Measurements from ENCODE around the gene CDKL1.
"Not testable (repeated sequence)": the region's sequence is repeated elsewhere in the genome, so short reads cannot be mapped to it uniquely, and the experiment has no call there.

Gene CDKL1

DNA sequence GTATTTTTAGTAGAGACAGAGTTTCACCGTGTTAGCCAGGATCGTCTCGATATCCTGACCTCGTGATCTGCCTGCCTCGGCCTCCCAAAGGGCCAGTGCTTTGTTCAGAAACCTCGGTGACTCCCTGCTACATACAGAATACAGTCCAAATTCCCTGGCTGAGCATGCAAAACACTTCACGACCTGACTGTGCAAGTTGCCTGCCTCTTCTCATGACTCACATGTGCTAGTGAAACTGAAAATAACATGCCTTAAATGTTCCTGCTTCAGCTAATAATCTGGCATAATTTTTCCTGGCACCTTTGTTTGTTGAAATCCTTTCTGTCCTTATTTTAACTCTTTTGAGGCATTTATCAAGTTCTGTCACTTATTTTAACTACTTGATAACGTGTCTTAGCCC is 76.4 kb downstream of the CDKL1 start:
- no peak for FAIRE-seq

- no peak for FAIRE-seq
Measured at GRCh38 chr14:50319721-50320120, 77.0 kb downstream of the CDKL1 start.

DNA sequence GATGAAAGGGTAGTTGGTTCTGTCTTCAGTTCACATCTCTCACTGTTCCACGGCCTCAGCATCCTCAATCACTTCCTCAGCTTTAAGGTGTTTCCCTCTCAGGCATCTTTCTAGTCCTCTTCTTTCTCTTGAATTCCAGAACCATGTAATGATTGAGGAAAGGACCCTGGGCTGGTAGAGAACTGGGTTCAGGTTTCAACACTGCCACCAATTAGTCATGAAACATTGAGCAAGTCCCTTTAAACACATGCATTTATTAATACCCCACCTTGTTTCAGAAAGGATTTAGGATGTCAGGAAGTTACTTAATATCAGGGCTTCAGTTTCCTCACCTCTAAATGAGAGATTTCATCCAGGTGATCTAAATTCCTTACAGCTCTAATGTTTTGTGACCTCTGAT is 77.4 kb downstream of the CDKL1 start:
- FAIRE-seq = no peak

DNA sequence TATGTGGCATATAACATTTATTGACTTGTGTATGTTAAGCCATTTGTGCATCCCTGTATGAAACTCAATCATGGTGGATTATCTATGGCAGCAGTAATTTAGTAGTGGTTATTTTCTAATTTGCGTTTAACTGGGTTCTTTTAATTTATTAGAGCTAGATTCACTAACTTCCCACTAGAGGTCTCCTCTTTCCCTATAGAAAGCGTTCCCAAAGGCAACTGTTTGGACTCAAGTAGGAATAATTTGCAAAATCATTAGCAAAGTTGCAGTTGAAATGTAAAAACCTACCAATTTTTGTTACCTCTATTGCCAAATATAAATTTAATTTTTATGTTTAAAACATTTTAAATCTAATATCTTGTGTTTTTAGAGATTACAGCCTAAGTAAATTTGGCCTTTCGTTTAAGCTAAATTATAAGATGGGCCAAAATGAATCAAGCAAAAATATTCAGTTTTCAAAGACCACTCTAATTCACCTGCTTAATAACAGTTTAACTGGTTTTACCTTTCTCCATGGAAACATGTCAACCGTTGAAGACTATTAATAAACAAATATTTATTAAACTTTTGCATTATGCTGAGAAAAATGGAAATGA is 78.6 kb downstream of the CDKL1 start:
- FAIRE-seq = peak; percentile 81

DNA sequence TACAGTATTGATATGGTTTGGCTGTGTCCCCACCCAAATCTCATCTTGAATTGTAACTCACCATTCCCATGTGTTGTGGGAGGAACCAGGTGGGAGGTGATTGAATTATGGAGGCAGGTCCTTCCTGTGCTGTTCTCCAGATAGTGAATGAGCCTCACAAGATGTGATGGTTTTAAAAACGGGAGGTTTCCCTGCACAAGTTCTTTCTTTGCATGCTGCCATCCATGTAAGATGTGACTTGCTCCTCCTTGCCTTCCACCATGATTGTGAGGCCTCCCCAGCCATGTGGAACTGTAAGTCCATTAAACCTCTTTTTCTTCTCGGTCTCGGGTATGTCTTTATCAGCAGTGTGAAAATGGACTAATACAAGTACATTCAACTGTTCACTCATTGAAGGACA is 82.6 kb downstream of the CDKL1 start:
- FAIRE-seq = not testable (repeated sequence)

GRCh38 chr14:50312734-50313054 is 84.0 kb downstream of the CDKL1 start:
- no peak for FAIRE-seq

DNA sequence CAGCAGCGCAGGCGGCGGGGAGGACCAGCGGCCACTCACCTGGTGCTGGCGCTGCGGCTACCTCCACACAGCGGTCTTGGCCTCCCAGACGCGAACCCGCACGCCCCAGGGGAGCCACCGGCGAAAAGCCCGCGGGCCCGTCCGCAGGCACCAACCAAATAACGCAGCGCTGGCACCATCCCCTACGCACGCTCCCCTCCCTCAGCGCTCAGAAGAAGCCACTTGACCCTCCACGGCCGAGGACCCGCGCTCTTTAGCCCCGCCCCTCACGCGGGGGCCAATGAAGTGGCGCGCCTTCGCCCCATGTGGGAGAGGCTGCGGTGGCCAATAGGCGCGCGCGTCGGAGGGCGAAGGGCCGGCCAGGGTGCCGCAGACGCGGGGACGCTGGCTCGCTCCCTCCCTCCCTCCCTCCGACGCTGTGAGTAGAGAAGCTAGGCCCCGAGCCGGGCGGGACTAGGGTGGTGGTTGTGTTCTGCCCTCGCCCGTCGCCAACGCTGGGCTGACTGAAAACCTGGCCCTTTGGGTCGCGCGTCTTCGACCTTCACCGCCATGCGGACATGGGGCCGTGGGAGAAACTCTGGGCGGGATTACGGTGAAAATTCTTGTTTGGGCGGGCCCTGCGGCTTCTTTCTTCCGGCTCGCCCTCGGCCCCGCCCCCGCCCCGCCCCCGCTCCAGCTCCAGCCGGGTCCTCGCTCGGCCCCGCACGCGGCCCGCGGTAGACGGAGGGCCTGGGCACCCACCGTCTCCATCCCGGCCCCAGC is 84.5 kb downstream of the CDKL1 start, which contains the start of the genes DMAC2L and L2HGDH:
TSS of gene DMAC2L (plus strand) at position 353 of the 762 bp plus-strand sequence. CDS start 9,164 bp downstream, outside the sequence.
TSS of gene L2HGDH (minus strand) at position 258 of the 762 bp plus-strand sequence. CDS start at position 179, 79 bp downstream.
- no peak for FAIRE-seq

GRCh38 chr14:50311337-50311971 is 85.2 kb downstream of the CDKL1 start:
- FAIRE-seq = no peak

DNA sequence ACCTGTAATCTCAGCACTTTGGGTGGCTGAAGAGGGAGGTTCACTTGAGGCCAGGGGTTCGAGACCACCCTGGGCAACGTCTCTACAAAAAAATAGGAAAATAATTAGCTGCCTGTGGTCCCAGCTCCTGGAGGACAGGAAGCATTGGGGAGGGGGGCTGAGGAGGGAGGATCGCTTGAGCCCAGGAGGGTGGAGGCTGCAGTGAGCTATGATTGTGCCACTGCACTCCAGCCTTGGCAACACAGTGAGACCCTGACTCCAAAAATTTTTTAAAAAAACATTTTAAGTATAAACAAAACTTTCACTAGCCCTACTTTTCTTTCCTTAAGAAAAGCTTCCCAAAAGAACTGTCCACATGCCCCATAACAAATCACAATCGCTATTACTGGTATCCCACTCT is 86.2 kb downstream of the CDKL1 start:
- FAIRE-seq = no peak

- no peak for FAIRE-seq
Measured at GRCh38 chr14:50308363-50308915, 88.2 kb downstream of the CDKL1 start.

DNA sequence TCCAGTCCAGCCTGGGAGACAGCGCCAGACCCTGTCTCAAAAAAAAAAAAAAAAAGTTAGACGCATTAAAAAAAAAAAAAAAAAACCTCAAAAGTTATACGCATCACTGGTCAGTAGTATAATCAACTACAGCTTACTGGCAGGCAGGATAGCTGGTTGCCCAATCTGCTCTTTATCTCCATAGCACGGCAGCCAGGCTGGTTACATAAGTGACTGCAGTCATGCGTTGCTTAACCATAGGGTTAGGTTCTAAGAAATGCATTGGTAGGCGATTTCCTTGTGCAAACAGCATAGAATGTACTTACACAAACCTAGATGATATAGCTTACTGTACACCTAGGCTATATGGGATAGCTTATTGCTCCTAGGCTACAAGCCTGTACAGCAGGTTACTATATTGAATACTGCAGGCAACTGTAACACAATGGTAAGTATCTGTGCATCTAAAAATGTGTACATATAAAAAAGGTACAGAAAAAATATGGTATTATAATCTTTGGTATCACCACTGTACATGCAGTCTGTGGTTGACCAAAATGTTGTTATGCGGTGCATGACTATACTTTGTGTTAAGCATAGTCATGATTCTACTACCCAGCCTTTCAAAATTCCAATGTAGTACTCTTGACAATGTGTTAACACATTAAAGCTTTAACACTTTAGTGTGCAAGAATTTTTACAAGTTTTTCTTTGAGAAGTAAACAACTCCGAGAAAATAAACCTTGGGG is 92.8 kb downstream of the CDKL1 start:
- FAIRE-seq = no peak

DNA sequence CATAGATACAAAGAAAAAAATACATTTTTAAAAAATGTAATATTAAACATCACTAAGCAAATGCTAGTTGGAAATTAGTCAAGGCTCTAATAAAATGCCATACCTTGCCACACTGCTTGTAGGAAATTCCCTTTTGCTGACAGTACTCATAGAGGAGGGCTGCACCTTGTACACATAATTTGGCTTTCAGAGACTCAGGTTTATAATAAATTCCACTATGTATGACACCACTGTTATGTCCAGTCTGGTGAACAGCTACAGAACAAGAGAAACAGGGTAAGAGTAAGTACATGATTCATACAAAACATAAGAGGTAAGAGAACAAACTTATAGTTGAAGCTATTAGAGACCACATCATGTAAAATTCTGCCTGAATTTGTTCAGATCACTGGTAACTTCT is 94.8 kb downstream of the CDKL1 start:
- FAIRE-seq = no peak

- FAIRE-seq = no peak
Measured at GRCh38 chr14:50299585-50299984, 97.1 kb downstream of the CDKL1 start.

DNA sequence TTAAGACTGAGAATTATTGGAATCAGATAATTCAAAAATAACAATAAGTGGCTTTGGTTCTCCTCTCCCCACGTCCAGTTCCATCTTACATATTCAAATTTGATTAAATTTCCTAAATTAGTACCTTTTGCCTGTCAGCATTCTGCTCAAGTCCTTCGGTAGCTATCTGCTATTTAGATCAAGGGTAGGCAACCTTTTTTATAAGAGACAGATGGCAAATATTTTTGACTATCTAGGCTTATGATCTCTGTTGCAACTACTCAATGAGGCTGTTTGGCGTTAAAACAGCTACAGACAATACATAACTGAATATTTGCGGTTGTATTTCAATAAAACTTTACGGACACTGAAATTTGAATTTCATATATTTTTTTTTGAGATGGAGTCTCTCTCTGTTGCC is 106.4 kb downstream of the CDKL1 start:
- FAIRE-seq = no peak

- FAIRE-seq = no peak
Measured at GRCh38 chr14:50288146-50288545, 108.5 kb downstream of the CDKL1 start.

DNA sequence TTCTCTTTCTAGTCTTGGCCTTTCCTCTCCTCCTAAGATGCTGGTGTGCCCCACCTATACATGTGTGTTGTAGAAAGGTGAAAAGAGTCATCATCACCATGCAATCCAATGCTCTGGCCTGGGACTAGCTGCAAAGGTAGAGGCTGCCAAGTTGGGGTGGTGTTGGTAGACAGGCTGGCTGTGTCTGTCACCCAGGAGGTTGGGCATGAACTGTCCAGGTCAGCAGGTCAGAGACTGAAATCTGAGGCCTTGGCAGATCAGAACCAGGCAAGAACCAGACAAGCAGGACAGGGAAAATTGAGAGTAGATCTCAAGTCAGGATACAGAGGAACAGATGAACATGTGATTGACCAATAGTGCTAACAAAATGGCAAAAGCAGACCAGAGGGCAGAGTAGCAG is 110.8 kb downstream of the CDKL1 start:
- no peak for FAIRE-seq
